Limb (tissue), 2 donors: Measurements from ENCODE around the gene CTSW.
"Not testable (repeated sequence)": the region's sequence is repeated elsewhere in the genome, so short reads cannot be mapped to it uniquely, and the experiment has no call there.

Source experiments
- DNase-seq, 2 donors: peaks; one replicate each; pipeline ENCODE4 v3.0.0-alpha.2; 2016; ENCODE audit errors: extremely low spot score in 2 of 2

CTSW gene

GRCh38 chr11:65885808-65886536 is 6.3 kb downstream of the CTSW start:
- no peak for DNase-seq

DNA sequence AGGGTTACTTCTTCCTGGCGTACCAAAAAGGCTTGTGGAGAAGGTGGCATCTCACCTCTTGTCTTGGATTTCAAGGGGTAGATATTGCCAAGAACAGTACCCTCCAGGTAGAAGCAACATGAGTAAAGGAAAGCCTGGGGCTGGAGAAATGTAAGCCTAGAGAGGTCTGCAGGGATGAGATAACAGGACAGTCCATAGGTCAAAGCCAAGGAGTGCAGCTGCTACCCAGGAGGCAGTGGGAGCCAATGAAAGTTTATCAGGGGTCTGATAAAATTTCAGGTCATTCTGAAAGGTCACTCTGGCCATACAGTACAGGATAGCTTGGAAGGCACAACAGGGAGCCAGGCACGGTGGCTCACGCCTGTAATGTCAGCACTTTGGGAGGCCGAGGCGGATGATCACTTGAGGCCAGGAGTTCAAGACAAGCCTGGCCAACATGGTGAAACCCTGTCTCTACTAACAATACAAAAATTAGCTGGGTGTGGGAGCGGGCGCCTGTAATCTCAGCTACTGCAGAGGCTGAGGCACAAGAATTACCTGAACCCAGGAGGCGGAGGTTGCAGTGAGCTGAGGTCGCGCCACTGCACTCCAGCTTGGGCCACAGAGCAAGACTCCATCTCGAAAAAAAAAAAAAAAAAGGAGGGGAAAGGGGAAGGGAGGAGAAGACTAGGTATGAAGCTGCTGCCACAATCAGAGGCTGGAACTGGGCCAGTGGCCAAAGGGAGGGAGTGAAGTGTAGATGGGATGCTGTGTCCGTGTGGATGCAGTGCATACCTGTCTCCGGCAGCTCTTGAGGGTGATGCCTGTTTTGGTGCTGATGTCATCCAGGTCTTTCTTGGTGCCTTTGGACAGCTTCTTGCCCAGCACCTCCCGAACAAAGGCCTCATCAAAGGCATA is 7.4 kb downstream of the CTSW start:
- no peak for DNase-seq

DNA sequence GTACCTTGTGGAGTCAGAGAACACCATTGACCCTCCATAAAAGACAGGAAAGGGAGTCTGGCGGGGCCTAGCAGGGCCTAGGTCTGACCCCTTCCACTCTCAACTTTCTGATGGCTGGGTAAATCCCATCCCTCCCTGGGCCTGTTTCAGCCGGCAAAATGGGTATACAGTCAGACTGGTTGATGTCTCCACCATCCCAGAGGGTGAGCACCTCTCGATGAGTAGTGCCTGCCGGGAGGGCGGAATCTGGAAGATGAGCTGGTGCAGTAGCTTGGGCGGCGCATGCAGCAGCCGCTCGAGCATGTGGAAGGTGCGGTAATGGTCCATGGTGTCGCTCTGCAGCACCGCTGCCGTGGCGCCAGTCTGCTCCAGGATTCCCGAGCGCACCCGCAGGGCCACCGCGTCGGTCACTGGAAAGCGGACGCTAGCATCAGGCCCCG is 8.1 kb downstream of the CTSW start:
- no peak for DNase-seq

- peak; percentile 97 to 99 for DNase-seq
Observed at GRCh38 chr11:65888163-65888814, 8.7 kb downstream of the CTSW start, which contains the start of gene FIBP. Gene FIBP, minus strand, starts transcription at chr11:65888471. Its CDS starts 53 bp downstream, at chr11:65888418.

DNA sequence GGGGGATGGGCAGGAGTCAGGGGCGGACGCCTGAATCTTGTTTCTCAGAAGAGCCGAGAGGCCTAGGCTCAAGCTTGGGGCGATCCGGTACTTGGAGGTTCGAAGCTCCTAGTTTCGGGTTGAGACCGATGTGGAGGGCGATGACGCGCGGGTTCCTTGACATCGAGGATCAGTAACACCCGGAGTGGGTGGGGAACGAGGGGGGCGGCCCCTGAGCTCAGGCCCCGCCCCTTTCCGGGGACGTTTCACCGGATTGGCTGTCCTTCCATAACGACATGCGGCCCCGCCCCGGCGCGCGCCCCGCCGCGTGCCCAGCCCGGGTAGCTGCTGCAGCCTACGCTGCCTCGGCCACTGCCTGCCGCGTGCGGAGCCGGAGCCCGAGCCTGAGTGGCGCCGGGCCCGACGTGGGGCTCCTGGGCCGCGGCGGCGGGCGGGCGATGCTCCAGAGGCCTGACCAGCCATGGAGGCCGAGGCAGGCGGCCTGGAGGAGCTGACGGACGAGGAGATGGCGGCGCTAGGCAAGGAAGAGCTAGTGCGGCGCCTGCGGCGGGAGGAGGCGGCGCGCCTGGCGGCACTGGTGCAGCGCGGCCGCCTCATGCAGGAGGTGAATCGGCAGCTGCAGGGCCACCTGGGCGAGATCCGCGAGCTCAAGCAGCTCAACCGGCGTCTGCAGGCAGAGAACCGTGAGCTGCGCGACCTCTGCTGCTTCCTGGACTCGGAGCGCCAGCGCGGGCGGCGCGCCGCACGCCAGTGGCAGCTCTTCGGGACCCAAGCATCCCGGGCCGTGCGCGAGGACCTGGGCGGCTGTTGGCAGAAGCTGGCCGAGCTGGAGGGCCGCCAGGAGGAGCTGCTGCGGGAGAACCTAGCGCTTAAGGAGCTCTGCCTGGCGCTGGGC is 10.9 kb downstream of the CTSW start, which contains the start of gene CCDC85B:
TSS of gene CCDC85B (plus strand) at position 350 of the 895 bp plus-strand sequence. CDS start at position 461, 111 bp downstream.
- peak; percentile 96 to 99 for DNase-seq

DNA sequence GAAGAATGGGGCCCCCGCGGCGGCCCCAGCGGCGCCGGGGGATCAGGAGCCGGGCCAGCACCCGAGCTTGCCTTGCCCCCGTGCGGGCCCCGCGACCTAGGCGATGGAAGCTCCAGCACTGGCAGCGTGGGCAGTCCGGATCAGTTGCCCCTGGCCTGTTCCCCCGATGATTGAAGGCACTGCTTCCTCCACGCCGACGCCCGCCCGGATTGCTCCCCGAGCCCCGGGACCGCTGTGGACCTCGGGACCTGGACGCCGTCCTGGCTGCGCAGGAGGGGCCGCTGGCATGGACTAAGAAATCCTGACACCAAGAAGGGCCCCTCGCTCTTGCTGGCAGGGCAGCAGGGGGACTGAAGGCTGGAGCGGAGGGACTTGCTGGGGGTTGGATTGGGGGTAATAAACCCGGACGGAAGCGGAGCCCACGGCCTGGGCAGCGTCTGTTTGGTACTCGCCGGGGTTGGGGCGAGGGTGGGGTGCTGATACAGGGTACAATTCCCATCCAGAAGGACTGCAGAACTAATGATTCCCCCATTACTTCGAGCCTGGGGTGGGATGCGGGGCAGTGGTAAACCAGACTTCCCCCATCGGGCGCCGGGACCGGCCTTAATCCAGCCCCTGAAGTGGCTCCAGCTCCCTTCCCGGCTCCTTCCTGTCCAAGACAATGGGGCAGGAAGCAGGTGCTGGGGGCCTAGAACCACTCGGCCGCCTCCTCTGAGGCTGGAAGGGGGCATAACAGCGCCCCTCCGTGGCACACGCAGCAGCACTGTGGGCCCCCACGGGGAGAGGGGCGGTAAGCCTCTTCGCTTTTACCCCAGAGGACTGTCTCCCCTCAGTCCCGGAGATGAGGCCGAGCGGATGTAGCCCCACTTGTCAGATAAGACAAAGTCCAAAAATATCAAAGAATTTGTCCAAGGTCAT is 11.8 kb downstream of the CTSW start:
- no peak for DNase-seq

DNA sequence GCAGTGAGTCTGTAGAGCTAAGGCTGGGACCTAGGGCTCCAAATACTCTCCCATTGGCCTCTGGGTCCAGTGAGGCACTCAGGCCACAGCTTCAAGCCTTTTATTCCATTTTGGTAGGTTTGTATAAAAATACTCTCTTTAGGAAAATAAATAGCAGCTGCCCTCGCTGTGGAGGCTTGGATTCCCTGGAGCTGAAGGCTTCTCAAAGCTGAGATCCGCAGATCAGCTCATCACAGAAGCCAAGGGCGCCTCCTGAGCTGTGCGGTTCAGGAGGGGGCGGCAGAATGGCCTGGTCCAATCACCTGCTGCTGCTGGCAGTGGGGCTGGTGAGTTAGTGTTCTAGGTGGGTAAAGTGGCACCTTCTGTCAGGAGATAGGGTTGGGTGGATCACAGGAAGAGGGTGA is 12.5 kb downstream of the CTSW start:
- not testable (repeated sequence) for DNase-seq

- no peak for DNase-seq
Observed at GRCh38 chr11:65892661-65893317, 13.2 kb downstream of the CTSW start.

DNA sequence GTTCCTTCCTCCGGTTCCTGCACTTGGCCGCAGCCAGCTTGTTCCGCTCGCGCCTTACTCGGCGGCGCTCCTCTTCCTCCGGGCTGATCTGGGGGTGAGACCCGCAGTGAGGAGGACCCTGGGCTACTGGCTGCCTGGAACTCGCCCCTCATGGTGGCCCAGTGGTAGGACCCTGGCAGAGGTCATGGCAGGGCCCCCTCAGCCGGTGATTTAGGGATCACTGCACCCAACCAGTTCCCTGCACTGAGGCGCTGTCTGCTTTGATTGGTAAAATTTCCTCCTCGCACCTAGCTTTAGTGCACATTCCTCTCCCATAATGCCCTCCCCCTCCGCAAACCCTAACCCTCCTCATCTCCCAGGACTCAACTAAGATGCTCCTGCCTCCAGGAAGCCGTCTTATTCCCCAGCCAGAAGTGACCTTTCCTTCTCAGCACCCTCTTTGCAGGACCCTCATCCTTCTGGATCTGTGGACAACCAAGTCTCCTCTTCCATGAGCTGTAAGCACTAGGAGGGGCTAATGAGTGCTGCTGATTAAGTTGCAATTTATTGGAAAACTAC is 14.5 kb downstream of the CTSW start:
- no peak for DNase-seq

- no peak for DNase-seq
Observed at GRCh38 chr11:65895482-65895981, 15.9 kb downstream of the CTSW start.

DNA sequence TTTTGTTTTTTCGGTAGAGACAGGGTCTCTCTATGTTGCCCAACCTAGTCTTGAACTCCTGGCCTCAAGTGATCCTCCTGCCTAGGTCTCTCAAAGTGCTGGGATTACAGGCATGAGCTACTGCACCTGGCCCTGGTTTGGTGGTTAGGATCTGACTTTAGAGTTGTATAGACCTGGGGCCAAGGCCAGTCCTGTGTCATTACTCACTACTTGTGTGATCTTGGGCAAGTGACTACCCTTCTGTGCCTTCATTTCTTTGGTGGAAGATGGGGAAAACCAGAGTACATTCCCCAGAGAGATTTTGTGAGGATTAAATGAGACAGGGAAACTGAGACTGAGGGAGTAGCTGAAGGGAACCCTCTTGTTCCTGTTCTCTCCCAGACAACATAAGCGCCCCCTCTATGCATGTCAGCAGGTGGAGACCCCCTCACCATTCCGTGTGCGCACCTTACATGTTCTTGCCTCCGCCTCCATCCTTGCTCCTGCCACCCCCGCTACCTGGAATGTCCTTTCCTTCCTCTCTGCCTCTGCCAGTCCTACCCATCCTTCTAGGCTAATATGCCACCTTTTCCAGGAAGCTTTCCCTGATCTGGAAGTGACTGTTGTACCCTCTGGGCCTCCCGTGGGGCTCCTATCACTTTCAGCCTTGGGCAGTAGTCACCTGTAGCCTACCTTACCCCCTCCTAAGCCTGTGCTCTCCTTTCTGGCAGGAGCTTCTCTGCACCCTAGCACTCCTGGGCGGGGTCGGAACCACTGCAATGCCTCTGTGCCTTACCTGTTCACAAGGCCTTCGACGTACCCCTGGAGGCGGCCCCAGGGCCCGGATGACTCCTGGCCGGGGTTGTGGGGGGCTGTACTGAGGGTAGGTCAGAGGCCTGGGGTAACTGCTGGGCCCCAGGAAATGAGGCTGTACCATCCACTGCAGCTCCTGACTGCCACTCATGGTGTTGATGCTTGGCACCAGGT is 16.7 kb downstream of the CTSW start:
- no peak for DNase-seq

DNA sequence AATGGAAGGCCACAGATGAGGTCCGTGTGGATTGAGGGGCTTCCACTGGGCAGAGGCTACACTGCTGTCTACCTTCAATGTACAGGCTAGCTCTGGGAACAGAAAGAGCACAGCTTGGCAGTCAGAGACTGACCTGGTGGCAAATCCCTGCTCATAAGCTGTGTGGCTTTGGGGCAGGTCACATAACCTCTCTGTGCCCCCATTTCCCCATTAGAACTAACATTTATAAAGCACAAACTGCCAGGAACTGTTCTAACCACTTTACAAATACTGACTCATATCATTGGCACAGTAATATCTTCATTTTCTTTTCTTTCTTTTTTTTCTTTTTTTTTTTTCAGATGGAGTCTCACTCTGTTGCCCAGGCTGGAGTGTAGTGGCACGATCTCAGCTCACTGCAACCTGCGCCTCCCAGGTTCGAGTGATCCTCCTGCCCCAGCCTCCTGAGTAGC is 17.4 kb downstream of the CTSW start:
- no peak for DNase-seq

DNA sequence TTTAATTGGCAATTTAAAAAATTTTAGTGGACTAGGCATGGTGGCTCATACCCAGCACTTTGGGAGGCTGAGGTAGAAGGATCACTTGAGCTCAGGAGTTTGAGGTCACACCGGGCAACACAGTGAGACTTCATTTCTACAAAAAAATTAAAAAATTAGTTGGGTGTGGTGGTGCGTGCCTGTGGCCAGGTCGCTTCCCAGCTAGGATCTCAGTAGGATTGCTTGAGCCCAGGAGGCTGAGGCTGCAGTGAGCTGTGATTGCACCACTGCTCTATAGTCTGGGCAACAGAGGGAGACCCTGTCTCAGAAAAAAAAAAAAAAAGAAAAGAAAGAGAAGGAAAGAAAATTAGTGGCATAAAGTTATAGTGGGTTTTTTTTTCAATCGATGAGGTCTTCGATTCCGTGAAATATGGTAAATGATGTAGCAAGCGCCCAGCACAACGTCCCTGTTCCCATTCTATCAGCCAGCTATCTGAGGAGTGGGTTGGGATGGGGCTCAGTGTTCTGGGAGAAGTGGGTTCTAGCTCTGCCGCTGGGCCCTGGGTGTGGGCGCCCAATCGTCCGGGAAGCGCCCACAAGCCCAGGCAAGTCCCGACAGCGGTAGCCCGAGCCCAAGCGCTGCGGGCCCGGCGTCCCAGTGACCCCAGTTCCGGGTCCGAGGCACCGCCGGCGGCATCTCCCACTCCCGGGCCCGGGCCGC is 19.2 kb downstream of the CTSW start:
- no peak for DNase-seq

GRCh38 chr11:65899356-65900124 is 19.9 kb downstream of the CTSW start:
- peak in 1 of 2 donors; percentile 62 for DNase-seq

DNA sequence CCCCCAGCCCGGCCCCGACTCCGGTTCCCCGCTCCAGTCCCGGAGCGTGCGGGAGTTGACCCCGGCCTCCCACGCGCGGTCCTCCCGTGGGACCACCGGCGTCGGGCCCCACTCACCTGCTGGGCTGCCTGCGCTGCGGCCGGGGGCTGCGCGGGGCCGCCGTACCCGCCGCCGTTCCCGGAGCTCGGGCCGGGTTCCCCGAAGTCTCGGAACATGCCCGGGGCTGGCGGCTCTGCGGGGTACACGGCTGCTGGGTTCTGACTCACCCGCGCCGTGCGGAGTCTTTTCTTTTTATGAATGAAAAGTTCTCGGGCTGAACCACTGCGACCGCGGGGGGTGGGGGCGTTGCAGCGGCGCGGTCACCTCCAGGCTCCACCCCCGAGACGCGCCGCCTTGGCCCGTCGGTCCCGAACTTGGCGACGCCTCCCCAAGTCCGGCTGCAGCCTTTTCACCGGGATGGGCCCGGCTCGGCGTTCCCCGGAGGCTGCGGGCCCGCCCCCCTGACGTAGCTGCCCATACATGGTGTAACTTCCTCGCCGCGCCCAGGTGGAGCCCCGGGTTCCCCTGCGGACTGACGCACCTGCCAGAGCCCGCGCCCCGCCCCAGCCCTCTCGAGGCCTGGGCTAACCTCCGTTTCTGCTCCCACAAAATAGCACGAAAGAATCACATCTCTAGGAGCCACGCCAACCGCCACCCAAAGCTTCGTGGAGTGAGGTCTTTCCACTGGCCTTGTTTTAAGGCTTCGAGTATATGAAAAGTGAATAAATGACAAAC is 20.7 kb downstream of the CTSW start, which contains the start of gene FOSL1:
TSS of gene FOSL1 (minus strand) at position 264 of the 774 bp plus-strand sequence. CDS start at position 215, 49 bp downstream.
- DNase-seq = peak; percentile 18 to 71
